Liver (tissue), 9 donors: ENCODE data around the gene HACD1. TPM values are rescaled to one million over a fixed set of nuclear protein-coding genes. Genes with fewer than 3 reads are reported as not detected.

Experiments
- DNase-seq: peaks from one replicate; pipeline ENCODE4 v3.0.0-alpha.2; 2017; ENCODE audit warnings: low spot score
- H3K27ac ChIP-seq, 2 donors: one replicate each; pipeline ENCODE4 v1.7.0; 2013; ENCODE audit warnings: inconsistent platforms in 2 of 2, low read length in 2 of 2, control low read depth in 1 of 2, low read depth in 1 of 2, mild to moderate bottlenecking in 1 of 2
- H3K27me3 ChIP-seq, 4 donors: one replicate each; pipeline versions ENCODE4 v1.6.1 to v1.7.0; 2013; ENCODE audit warnings: low read length in 3 of 4, inconsistent platforms in 1 of 4, mild to moderate bottlenecking in 1 of 4, moderate library complexity in 1 of 4; ENCODE audit not compliant: control insufficient read depth in 4 of 4, insufficient read depth in 4 of 4
- H3K36me3 ChIP-seq, 4 donors: one replicate each; pipeline versions ENCODE4 v1.6.1 to v1.7.0; 2013; ENCODE audit warnings: low read length in 3 of 4, mild to moderate bottlenecking in 3 of 4, low read depth in 1 of 4, moderate library complexity in 1 of 4; ENCODE audit not compliant: control insufficient read depth in 4 of 4, insufficient read depth in 3 of 4
- H3K4me1 ChIP-seq, 4 donors: one replicate each; pipeline versions ENCODE4 v1.6.1 to v1.7.0; 2013; ENCODE audit warnings: low read length in 3 of 4, mild to moderate bottlenecking in 3 of 4, moderate library complexity in 1 of 4; ENCODE audit not compliant: control insufficient read depth in 4 of 4, insufficient read depth in 4 of 4
- H3K4me3 ChIP-seq, 3 donors: one replicate each; pipeline versions ENCODE4 v1.6.1 to v1.7.0; 2013; ENCODE audit warnings: low read length in 3 of 3, control low read depth in 1 of 3, low read depth in 1 of 3, mild to moderate bottlenecking in 1 of 3
- H3K9ac ChIP-seq, 2 donors: one replicate each; pipeline ENCODE4 v1.7.0; 2013; ENCODE audit warnings: low read length in 2 of 2, mild to moderate bottlenecking in 2 of 2, moderate library complexity in 2 of 2, control low read depth in 1 of 2, low read depth in 1 of 2
- H3K9me3 ChIP-seq, 4 donors: one replicate each; pipeline versions ENCODE4 v1.6.1 to v1.7.0; 2013; ENCODE audit warnings: low read length in 3 of 4; ENCODE audit not compliant: control insufficient read depth in 4 of 4
- EGR1 ChIP-seq, 2 donors: IDR thresholded peaks; 2 replicates each; pipeline ENCODE4 v1.6.1; 2016 to 2018; ENCODE audit warnings: antibody characterized with exemption in 2 of 2, low read depth in 2 of 2
- FOXA1 ChIP-seq: IDR thresholded peaks from 2 replicates; pipeline ENCODE4 v1.6.1; 2016; ENCODE audit warnings: antibody characterized with exemption
- FOXA2 ChIP-seq: IDR thresholded peaks from 2 replicates; pipeline ENCODE4 v1.6.1; 2016; ENCODE audit warnings: antibody characterized with exemption
- GABPA ChIP-seq, 2 donors: IDR thresholded peaks in 1 of 2; conservative IDR thresholded peaks in 1 of 2; 2 replicates each; pipeline ENCODE4 v1.6.1; 2016; ENCODE audit warnings: antibody characterized with exemption in 2 of 2, mild to moderate bottlenecking in 1 of 2, moderate library complexity in 1 of 2
- HNF4A ChIP-seq, 2 donors: conservative IDR thresholded peaks; 2 replicates each; pipeline ENCODE4 v1.6.1; 2016; ENCODE audit warnings: antibody characterized with exemption in 2 of 2, mild to moderate bottlenecking in 2 of 2
- HNF4G ChIP-seq: IDR thresholded peaks from 2 replicates; pipeline ENCODE4 v1.6.1; 2016; ENCODE audit warnings: antibody characterized with exemption
- JUND ChIP-seq, 2 donors: IDR thresholded peaks; 2 replicates each; pipeline ENCODE4 v1.6.1; 2016; ENCODE audit warnings: antibody characterized with exemption in 2 of 2
- NR2F2 ChIP-seq: IDR thresholded peaks from 2 replicates; pipeline ENCODE4 v1.6.1; 2016; ENCODE audit warnings: antibody characterized with exemption
- RAD21 ChIP-seq, 2 donors: IDR thresholded peaks; 2 replicates each; pipeline ENCODE4 v1.6.1; 2016; ENCODE audit warnings: antibody characterized with exemption in 2 of 2, mild to moderate bottlenecking in 2 of 2
- REST ChIP-seq: IDR thresholded peaks from 2 replicates; pipeline ENCODE4 v1.6.1; 2016; ENCODE audit warnings: antibody characterized with exemption, mild to moderate bottlenecking
- RXRA ChIP-seq, 2 donors: IDR thresholded peaks; 2 replicates each; pipeline ENCODE4 v1.6.1; 2017 to 2018; ENCODE audit warnings: antibody characterized with exemption in 2 of 2, mild to moderate bottlenecking in 1 of 2
- SP1 ChIP-seq: IDR thresholded peaks from 2 replicates; pipeline ENCODE4 v1.6.1; 2018; ENCODE audit warnings: antibody characterized with exemption, mild to moderate bottlenecking
- YY1 ChIP-seq: IDR thresholded peaks from 2 replicates; pipeline ENCODE4 v1.6.1; 2016; ENCODE audit warnings: antibody characterized with exemption, mild to moderate bottlenecking
- WGBS: extraction: QIAGEN DNeasy Blood & Tissue Kit; methylation state at CpG from one replicate; pipeline ENCODE4 v1.1.7; 2013; 5-methylcytosine and 5-hydroxymethylcytosine counted together
- polyA plus RNA-seq, 2 donors: library from polyadenylated mRNA; stranded (reverse) in 1 of 2; unstranded in 1 of 2; fragments of 200-250 nt in 1 of 2; fragments of >200 nt in 1 of 2; fragmentation: Nextera tagmentation in 1 of 2; extraction: Ambion mirVana in 1 of 2; gene quantifications; one replicate each; pipeline versions ENCODE4 v1.2.1 to v1.2.3, GENCODE V29; 2013 to 2015
- total RNA-seq, 2 donors: library from RNA; depleted of rRNA; stranded (reverse); fragments of >200 nt; gene quantifications; one replicate each; pipeline ENCODE4 v1.2.3, GENCODE V29; 2014
- TF ChIP-seq, protein P1 (sequence below): IDR thresholded peaks from 2 replicates; pipeline ENCODE4 v1.6.1; 2016; ENCODE audit warnings: antibody characterized with exemption
- TF ChIP-seq, protein P2 (sequence below): IDR thresholded peaks from 2 replicates; pipeline ENCODE4 v1.6.1; 2016; ENCODE audit warnings: antibody characterized with exemption
- donor health status: healthy.
- donor health status: healthy.
- donor health status: healthy.
- donor health status: healthy.
- donor health status: healthy.

Gene HACD1
- total and polyA plus RNA-seq, 4 donors: 1.0 to 7.8 (median 1.7) TPM

- H3K9me3 ChIP-seq: no peaks in the 10 kb centered on the region
- DNase-seq: no peak
- no peaks in the 10 kb centered on the region for H3K27me3 ChIP-seq
- no peak overlapping the region for H3K9ac ChIP-seq
- no peak overlapping the region for H3K27ac ChIP-seq
- H3K4me3 ChIP-seq: no peak overlapping the region
- no peaks in the 10 kb centered on the region for H3K4me1 ChIP-seq
- 79% methylated on average over 3 of the region's 3 CpGs for WGBS
- TF ChIP-seq HNF4A (conservative IDR thresholded peaks at IDR 0.05): no peak
- no peak for TF ChIP-seq RXRA (IDR thresholded peaks at IDR 0.05)
- no peak for TF ChIP-seq FOXA1
- TF ChIP-seq RAD21 (IDR thresholded peaks at IDR 0.05): no peak
- TF ChIP-seq NR2F2: no peak
- TF ChIP-seq YY1: no peak
- no peak for TF ChIP-seq HNF4G
- no peak for TF ChIP-seq REST
- TF ChIP-seq, protein P1, sequence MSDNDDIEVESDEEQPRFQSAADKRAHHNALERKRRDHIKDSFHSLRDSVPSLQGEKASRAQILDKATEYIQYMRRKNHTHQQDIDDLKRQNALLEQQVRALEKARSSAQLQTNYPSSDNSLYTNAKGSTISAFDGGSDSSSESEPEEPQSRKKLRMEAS: no peak
- TF ChIP-seq JUND (IDR thresholded peaks at IDR 0.05): no peak
- TF ChIP-seq SP1: no peak
- TF ChIP-seq GABPA (IDR thresholded peaks at IDR 0.05 in 1 of 2, conservative IDR thresholded peaks at IDR 0.05 in 1 of 2): no peak
- TF ChIP-seq, protein P2, sequence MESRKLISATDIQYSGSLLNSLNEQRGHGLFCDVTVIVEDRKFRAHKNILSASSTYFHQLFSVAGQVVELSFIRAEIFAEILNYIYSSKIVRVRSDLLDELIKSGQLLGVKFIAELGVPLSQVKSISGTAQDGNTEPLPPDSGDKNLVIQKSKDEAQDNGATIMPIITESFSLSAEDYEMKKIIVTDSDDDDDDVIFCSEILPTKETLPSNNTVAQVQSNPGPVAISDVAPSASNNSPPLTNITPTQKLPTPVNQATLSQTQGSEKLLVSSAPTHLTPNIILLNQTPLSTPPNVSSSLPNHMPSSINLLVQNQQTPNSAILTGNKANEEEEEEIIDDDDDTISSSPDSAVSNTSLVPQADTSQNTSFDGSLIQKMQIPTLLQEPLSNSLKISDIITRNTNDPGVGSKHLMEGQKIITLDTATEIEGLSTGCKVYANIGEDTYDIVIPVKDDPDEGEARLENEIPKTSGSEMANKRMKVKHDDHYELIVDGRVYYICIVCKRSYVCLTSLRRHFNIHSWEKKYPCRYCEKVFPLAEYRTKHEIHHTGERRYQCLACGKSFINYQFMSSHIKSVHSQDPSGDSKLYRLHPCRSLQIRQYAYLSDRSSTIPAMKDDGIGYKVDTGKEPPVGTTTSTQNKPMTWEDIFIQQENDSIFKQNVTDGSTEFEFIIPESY: no peak
- no peak for TF ChIP-seq FOXA2
- no peaks in the 10 kb centered on the region for H3K36me3 ChIP-seq
These were observed 52.3 kb downstream of the HACD1 start for GRCh38 chr10:17564911-17565310.

- no peaks in the 10 kb centered on the region for H3K9me3 ChIP-seq
- H3K4me3 ChIP-seq: no peak overlapping the region
These were observed 53.7 kb downstream of the HACD1 start for GRCh38 chr10:17563452-17563851.

More at GRCh38 chr10:17563452-17563851, 53.7 kb downstream of the HACD1 start:
- H3K9ac ChIP-seq: no peak overlapping the region
- H3K27ac ChIP-seq: no peak overlapping the region
- 73% methylated on average over 4 of the region's 4 CpGs for WGBS
- DNase-seq: no peak
- H3K27me3 ChIP-seq: no peaks in the 10 kb centered on the region
- no peak for TF ChIP-seq HNF4A (conservative IDR thresholded peaks at IDR 0.05)
- no peak for TF ChIP-seq GABPA (IDR thresholded peaks at IDR 0.05 in 1 of 2, conservative IDR thresholded peaks at IDR 0.05 in 1 of 2)
- no peak for TF ChIP-seq REST
- no peak for TF ChIP-seq EGR1 (IDR thresholded peaks at IDR 0.05; ENCODE audit: low read depth in 2 of 2)
- no peak for TF ChIP-seq JUND (IDR thresholded peaks at IDR 0.05)
- TF ChIP-seq HNF4G: no peak
- no peak for TF ChIP-seq FOXA2
- no peaks in the 10 kb centered on the region for H3K4me1 ChIP-seq
- H3K36me3 ChIP-seq: no peaks in the 10 kb centered on the region
